ENCODE measurements around the gene DAZAP2. TPM values are rescaled to one million over a fixed set of nuclear protein-coding genes. Genes with fewer than 3 reads are reported as not detected.

Gene DAZAP2
- total and polyA plus RNA-seq, 9 of the 15 experiments (the other 6 are each of a cell fraction or from before 2014, with no cell fraction given), result 116 to 668 (median 227) TPM

- intact Hi-C loops (cut with micrococcal nuclease), result no loop called here
- ChIA-PET CTCF (ENCODE audit: low intra/inter-chr PET ratio) (interaction anchor here (0.7 to 1.1 kb wide), 2 partner anchors 205 to 428 kb away, joined by 3 read pairs; partner anchors contain the start of gene LETMD1), POLR2A (interaction anchor here (0.6 to 5.3 kb wide), 4 partner anchors 9 to 1405 kb away, joined by 3 to 37 read pairs (median 4); partner anchors contain the start of genes CSRNP2 and DAZAP2)
- Histone ChIP-seq H3K9ac (ENCODE audit: insufficient read depth in 1 of 2, low read depth in 2 of 2, low read length in 2 of 2) (no peak overlapping the region), H3K79me2 (ENCODE audit: control insufficient read depth, insufficient read depth, low read length) (no peaks in the 10 kb centered on the region), H3K27me3 (ENCODE audit: control insufficient read depth in 2 of 2, insufficient read depth in 2 of 2, low read length in 2 of 2) (no peaks in the 10 kb centered on the region), H3K4me1 (replicated peaks in 1 of 2; ENCODE audit: control insufficient read depth in 2 of 2, insufficient read depth in 2 of 2, low read length in 2 of 2) (peaks cover 0 to 3% of the 10 kb centered on the region in 2 experiments; a peak in 2 of 5 replicates), H3K4me3 (no peak overlapping the region), H3K4me2 (ENCODE audit: insufficient read depth, low read length) (no peak overlapping the region), H3K9me1 (ENCODE audit: control insufficient read depth, insufficient read depth, low read length) (no peaks in the 10 kb centered on the region), H3K9me3 (replicated peaks; ENCODE audit: control insufficient read depth, insufficient read depth, low read depth, low read length) (no peaks in the 10 kb centered on the region), H3K36me3 (ENCODE audit: control insufficient read depth, insufficient read depth, low read length) (peaks cover 11% of the 10 kb centered on the region; the same call in 2 of the 3 replicates), H3K27ac (ENCODE audit: extremely low read depth, low read depth, low read length) (no peak overlapping the region), H2AFZ (ENCODE audit: low read depth, low read length) (no peak overlapping the region), H4K20me1 (replicated peaks; ENCODE audit: control insufficient read depth, insufficient read depth, low read length) (no peaks in the 10 kb centered on the region)
- in situ Hi-C loops (cut with MboI), result no loop called here
- TF ChIP-seq CEBPG (CRISPR knock-in tag; IDR thresholded peaks at IDR 0.05) (no peak), CEBPG (tag; conservative IDR thresholded peaks at IDR 0.05 in 1 of 2, IDR thresholded peaks at IDR 0.05 in 1 of 2) (peak; percentile 55 to 80; a peak in 3 of 4 replicates), ZNF232 (CRISPR knock-in tag; IDR thresholded peaks at IDR 0.05) (no peak), NEUROD1 (IDR thresholded peaks at IDR 0.05; ENCODE audit: borderline replicate concordance, low read depth, low read length, partially characterized antibody) (no peak), CEBPB (tag; IDR thresholded peaks at IDR 0.05) (peak; percentile 58)
- FAIRE-seq (no peak), ATAC-seq (no peak), DNase-seq (ENCODE audit: extremely low read depth in 1 of 4, low spot score in 3 of 4) (no peak)
- WGBS (ENCODE audit: insufficient coverage, low coverage, missing lambda C conversion rate), result 69% methylated on average over 1 of the region's 1 CpG
- BruUV-seq (replicated peaks), result no TSS peak
Measured at GRCh38 chr12:51253276-51253675, 14.7 kb downstream of the DAZAP2 start.

- no peaks in the 10 kb centered on the region for H3K9me1 ChIP-seq (ENCODE audit: control insufficient read depth, insufficient read depth, low read length)
- H4K20me1 ChIP-seq (replicated peaks; ENCODE audit: control insufficient read depth, insufficient read depth, low read length), result no peaks in the 10 kb centered on the region
- ChIA-PET POLR2A (no interaction called here), CTCF (ENCODE audit: low intra/inter-chr PET ratio) (no interaction called here)
- no TSS peak for BruUV-seq (replicated peaks)
- no peaks in the 10 kb centered on the region for H3K9me3 ChIP-seq (replicated peaks; ENCODE audit: control insufficient read depth, insufficient read depth, low read depth, low read length)
- H3K4me2 ChIP-seq (ENCODE audit: insufficient read depth, low read length), result no peak overlapping the region
- ATAC-seq (no peak), FAIRE-seq (no peak), DNase-seq (ENCODE audit: extremely low read depth in 1 of 4, low spot score in 3 of 4) (no peak)
- H3K79me2 ChIP-seq (ENCODE audit: control insufficient read depth, insufficient read depth, low read length), result no peaks in the 10 kb centered on the region
- H3K4me3 ChIP-seq, result no peak overlapping the region
- in situ Hi-C loops (cut with MboI), result no loop called here
- H3K36me3 ChIP-seq (ENCODE audit: control insufficient read depth, insufficient read depth, low read length), result peaks cover 11% of the 10 kb centered on the region; the same call in 2 of the 3 replicates
- H3K4me1 ChIP-seq (replicated peaks in 1 of 2; ENCODE audit: control insufficient read depth in 2 of 2, insufficient read depth in 2 of 2, low read length in 2 of 2), result peaks cover 0 to 3% of the 10 kb centered on the region in 2 experiments; a peak in 2 of 5 replicates
- 67% methylated on average over 4 of the region's 4 CpGs for WGBS (ENCODE audit: insufficient coverage, low coverage, missing lambda C conversion rate)
- no peak overlapping the region for H2AFZ ChIP-seq (ENCODE audit: low read depth, low read length)
- no peak overlapping the region for H3K9ac ChIP-seq (ENCODE audit: insufficient read depth in 1 of 2, low read depth in 2 of 2, low read length in 2 of 2)
- intact Hi-C loops (cut with micrococcal nuclease), result no loop called here
- H3K27ac ChIP-seq (ENCODE audit: extremely low read depth, low read depth, low read length), result no peak overlapping the region
- H3K27me3 ChIP-seq (ENCODE audit: control insufficient read depth in 2 of 2, insufficient read depth in 2 of 2, low read length in 2 of 2), result no peaks in the 10 kb centered on the region
- TF ChIP-seq ZKSCAN8 (CRISPR knock-in tag; IDR thresholded peaks at IDR 0.05) (no peak), FOXO4 (CRISPR knock-in tag; IDR thresholded peaks at IDR 0.05) (no peak), GATA2 (CRISPR knock-in tag; IDR thresholded peaks at IDR 0.05) (no peak), CTBP1 (IDR thresholded peaks at IDR 0.05; ENCODE audit: borderline replicate concordance) (no peak), PML (IDR thresholded peaks at IDR 0.05; ENCODE audit: low read length) (no peak), FOXJ3 (CRISPR knock-in tag; IDR thresholded peaks at IDR 0.05) (no peak), STAT5B (CRISPR knock-in tag; IDR thresholded peaks at IDR 0.05) (no peak), RBM15 (IDR thresholded peaks at IDR 0.05; ENCODE audit: insufficient read depth, low read length) (no peak), IRF1 (CRISPR knock-in tag; IDR thresholded peaks at IDR 0.05; ENCODE audit: borderline replicate concordance) (no peak), ZNF717 (CRISPR knock-in tag; IDR thresholded peaks at IDR 0.05) (no peak), HIVEP1 (CRISPR knock-in tag; IDR thresholded peaks at IDR 0.05) (no peak)
Measured at GRCh38 chr12:51254536-51254935, 15.9 kb downstream of the DAZAP2 start.

Measured in K562 (cell line).